Psoas muscle (tissue), 8 donors: ENCODE results near the gene NCR3LG1. TPM values are rescaled to one million over a fixed set of nuclear protein-coding genes. Genes with fewer than 3 reads are reported as not detected.

Source experiments
- ATAC-seq, 4 donors: fragments of 200-7000 bp; cut with Tn5 transposase; one replicate each; pipeline ENCODE4 v1.9.1; 2020; ENCODE audit warnings: moderate library complexity in 3 of 4, mild to moderate bottlenecking in 2 of 4
- DNase-seq, 2 donors: peaks; one replicate each; pipeline ENCODE4 v3.0.0-alpha.2; 2020
- H3K27ac ChIP-seq: fragments of 200-600 bp; one replicate; pipeline ENCODE4 v1.8.0; 2022
- H3K27me3 ChIP-seq, 3 donors: fragments of 200-600 bp in 1 of 3; one replicate each; pipeline versions ENCODE4 v1.6.1 to v1.8.0; 2013 to 2022; ENCODE audit warnings: low read length in 2 of 3, mild to moderate bottlenecking in 2 of 3, moderate library complexity in 1 of 3; ENCODE audit not compliant: insufficient read depth in 3 of 3
- H3K36me3 ChIP-seq, 2 donors: fragments of 200-600 bp in 1 of 2; one replicate each; pipeline versions ENCODE4 v1.6.1 to v1.8.0; 2013 to 2022; ENCODE audit warnings: low read depth in 1 of 2, mild to moderate bottlenecking in 1 of 2, moderate library complexity in 1 of 2; ENCODE audit not compliant: insufficient read depth in 1 of 2
- H3K4me1 ChIP-seq: fragments of 200-600 bp; one replicate; pipeline ENCODE4 v1.8.0; 2022
- H3K4me3 ChIP-seq: fragments of 200-600 bp; one replicate; pipeline ENCODE4 v1.8.0; 2022; ENCODE audit warnings: mild to moderate bottlenecking
- H3K9me3 ChIP-seq: fragments of 200-600 bp; one replicate; pipeline ENCODE4 v1.8.0; 2022
- WGBS, 3 donors: extraction: QIAGEN DNeasy Blood & Tissue Kit; methylation state at CpG; one replicate each; pipeline versions ENCODE4 v1.1.6 to v1.1.7; 2013; 5-methylcytosine and 5-hydroxymethylcytosine counted together
- intact Hi-C, 2 donors: fragments of 100-400 bp; cut with DNase I; formaldehyde crosslinking; loops; one replicate each; pipeline versions ENCODE4 v1.11.0 to v1.14.2; 2022
- polyA plus RNA-seq, 3 donors: library from polyadenylated mRNA; stranded (reverse); fragments of 200-250 nt; gene quantifications; one replicate each; pipeline ENCODE4 v1.2.3, GENCODE V29; 2013
- total RNA-seq, 4 donors: library from RNA; stranded (reverse); fragmentation: NEBNext Ultra II Directional in 2 of 4; extraction: Animal tissue kit (Norgen Biotek cat#: 25700) in 2 of 4; gene quantifications; one replicate each; pipeline versions ENCODE4 v1.2.1 to v1.2.4, GENCODE V29; 2021 to 2023
- TF ChIP-seq, protein P1 (sequence below): fragments of 200-600 bp; IDR thresholded peaks from one replicate; pipeline ENCODE4 v1.8.0; 2022; ENCODE audit warnings: antibody characterized with exemption
- donor health status: healthy with polysubstance abuse.
- donor health status: DM: no; HTN: no; CAD: no; lungs with moderate emphysema.
- donor health status: Bipolar disorder and iron deficiency.
- donor health status: healthy.
- donor health status: DM: yes; HTN: yes; CAD: no.
- donor health status: DM: no; HTN: no; CAD: no.
- donor health status: DM: no; HTN: no; CAD: no.
- donor health status: DM: yes; HTN: yes; CAD: no.

Gene NCR3LG1
- total and polyA plus RNA-seq, 7 donors = 0.01 to 0.71 (median 0.17) TPM

DNA sequence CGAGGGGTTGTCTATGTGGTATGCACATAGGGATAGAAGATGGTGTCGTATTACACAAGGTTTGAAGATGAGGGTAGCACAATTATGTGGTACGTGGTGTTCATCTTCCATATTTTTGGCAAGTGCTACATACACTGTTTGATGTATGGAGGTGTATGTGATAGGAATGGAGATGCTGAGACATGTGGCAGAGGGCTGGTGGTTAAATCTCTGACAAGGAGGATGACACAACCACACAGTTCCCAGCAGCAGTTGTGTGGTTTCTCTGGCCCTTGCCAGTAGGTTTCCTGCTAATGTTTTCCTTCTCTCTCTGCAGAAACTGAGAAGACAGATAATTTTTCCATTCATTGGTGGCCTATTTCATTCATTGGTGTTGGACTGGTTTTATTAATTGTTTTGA lies 17.0 kb downstream of the NCR3LG1 start:
- peaks cover 7% of the 10 kb centered on the region for H3K4me1 ChIP-seq
- no peak overlapping the region for H3K27ac ChIP-seq
- TF ChIP-seq, protein P1, sequence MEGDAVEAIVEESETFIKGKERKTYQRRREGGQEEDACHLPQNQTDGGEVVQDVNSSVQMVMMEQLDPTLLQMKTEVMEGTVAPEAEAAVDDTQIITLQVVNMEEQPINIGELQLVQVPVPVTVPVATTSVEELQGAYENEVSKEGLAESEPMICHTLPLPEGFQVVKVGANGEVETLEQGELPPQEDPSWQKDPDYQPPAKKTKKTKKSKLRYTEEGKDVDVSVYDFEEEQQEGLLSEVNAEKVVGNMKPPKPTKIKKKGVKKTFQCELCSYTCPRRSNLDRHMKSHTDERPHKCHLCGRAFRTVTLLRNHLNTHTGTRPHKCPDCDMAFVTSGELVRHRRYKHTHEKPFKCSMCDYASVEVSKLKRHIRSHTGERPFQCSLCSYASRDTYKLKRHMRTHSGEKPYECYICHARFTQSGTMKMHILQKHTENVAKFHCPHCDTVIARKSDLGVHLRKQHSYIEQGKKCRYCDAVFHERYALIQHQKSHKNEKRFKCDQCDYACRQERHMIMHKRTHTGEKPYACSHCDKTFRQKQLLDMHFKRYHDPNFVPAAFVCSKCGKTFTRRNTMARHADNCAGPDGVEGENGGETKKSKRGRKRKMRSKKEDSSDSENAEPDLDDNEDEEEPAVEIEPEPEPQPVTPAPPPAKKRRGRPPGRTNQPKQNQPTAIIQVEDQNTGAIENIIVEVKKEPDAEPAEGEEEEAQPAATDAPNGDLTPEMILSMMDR = no peak
- DNase-seq = no peak
- no peak overlapping the region for H3K4me3 ChIP-seq
- H3K27me3 ChIP-seq = no peaks in the 10 kb centered on the region
- no peak for ATAC-seq
- H3K36me3 ChIP-seq = peaks cover 11 to 12% of the 10 kb centered on the region in 2 donors
- WGBS, 3 donors = 86 to 94% (median 90%) methylated on average over 3 of the region's 3 CpGs
- H3K9me3 ChIP-seq = peaks cover 33% of the 10 kb centered on the region
- intact Hi-C loops = no loop called here

DNA sequence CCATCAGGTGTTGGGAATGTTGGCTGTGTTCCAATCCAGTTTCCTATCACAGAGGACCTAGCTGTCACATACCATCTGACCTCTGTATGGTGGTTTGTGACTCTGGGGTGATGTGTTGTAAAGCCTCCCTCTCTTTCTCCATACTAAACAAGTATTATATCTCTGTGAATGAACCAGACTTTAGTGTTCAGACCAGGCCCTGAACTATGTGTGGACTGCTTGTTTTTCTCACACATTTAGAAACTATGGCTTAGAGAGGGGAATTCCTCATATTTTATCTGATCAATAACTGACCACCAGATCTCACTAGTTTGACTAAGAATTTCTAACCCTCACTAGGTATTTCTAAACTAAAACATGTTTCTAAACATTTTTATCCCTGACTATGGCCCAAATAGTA lies 17.5 kb downstream of the NCR3LG1 start:
- no peak for ATAC-seq
- H3K27ac ChIP-seq = no peak overlapping the region
- H3K27me3 ChIP-seq = no peaks in the 10 kb centered on the region
- peaks cover 7% of the 10 kb centered on the region for H3K4me1 ChIP-seq
- H3K4me3 ChIP-seq = no peak overlapping the region
- H3K9me3 ChIP-seq = peaks cover 33% of the 10 kb centered on the region
- intact Hi-C loops = no loop called here
- no peak for DNase-seq
- TF ChIP-seq, protein P1 = no peak
- peaks cover 11 to 12% of the 10 kb centered on the region in 2 donors for H3K36me3 ChIP-seq

DNA sequence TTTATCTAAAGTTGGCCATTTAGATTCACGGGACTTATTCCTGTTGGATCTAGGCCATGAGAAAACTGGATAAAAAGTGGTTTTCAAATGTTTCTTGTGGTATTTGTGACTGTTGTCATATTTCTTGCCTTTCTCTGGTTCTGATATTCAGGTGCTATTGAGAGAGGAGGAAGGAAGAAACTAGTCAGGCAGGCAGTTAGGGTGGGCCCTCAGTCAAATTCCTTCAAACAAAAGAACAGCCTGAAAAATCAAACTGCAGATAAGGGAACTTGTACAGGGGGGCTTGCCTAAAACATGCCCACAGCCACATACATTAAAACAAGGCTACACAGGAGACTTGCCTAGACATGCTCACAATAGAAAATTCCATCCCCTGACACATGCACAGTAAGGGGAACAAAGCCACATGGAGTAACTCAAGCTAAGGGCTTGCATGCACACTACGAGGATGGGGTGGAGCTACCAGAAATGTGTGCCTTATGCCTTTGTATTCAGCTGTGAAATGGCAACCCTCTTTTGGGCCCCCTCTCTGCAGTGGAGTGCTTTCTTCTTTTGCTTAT lies 18.2 kb downstream of the NCR3LG1 start:
- Histone ChIP-seq H3K9me3 (peaks cover 33% of the 10 kb centered on the region), H3K27ac (no peak overlapping the region), H3K36me3 (peaks cover 11 to 12% of the 10 kb centered on the region in 2 donors), H3K27me3 (no peaks in the 10 kb centered on the region), H3K4me3 (no peak overlapping the region), H3K4me1 (peaks cover 11% of the 10 kb centered on the region)
- DNase-seq (no peak), ATAC-seq (no peak)
- WGBS, 3 donors = 85 to 93% (median 91%) methylated on average over 2 of the region's 2 CpGs
- intact Hi-C loops = no loop called here
- TF ChIP-seq, protein P1 = no peak

DNA sequence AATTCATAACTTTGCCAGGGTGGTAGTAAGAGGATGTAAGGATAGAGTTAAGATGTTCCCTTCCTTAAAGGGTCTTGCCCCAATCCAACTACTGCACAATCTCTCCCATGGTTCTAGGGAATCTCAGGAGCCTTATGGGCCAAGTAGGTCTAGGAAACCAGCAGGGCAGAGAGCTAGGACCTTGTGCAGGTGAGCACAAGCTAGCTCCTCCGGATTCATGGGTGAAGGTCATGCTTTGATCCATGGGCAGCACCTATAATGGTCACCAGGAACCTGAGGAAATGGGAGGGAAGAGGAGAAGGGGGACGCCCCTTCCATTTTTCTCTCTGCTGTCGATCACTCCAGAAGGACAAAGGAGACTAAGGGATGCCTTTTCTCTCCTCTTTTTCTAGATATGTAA lies 20.0 kb downstream of the NCR3LG1 start:
- TF ChIP-seq, protein P1 = no peak
- peaks cover 20% of the 10 kb centered on the region for H3K4me1 ChIP-seq
- no peak for ATAC-seq
- peaks cover 11 to 12% of the 10 kb centered on the region in 2 donors for H3K36me3 ChIP-seq
- intact Hi-C loops = no loop called here
- H3K4me3 ChIP-seq = no peak overlapping the region
- H3K9me3 ChIP-seq = peaks cover 33% of the 10 kb centered on the region
- no peak overlapping the region for H3K27ac ChIP-seq
- H3K27me3 ChIP-seq = no peaks in the 10 kb centered on the region
- DNase-seq = no peak
- 47 to 68% (median 54%) methylated on average over 3 of the region's 3 CpGs for WGBS, 3 donors

DNA sequence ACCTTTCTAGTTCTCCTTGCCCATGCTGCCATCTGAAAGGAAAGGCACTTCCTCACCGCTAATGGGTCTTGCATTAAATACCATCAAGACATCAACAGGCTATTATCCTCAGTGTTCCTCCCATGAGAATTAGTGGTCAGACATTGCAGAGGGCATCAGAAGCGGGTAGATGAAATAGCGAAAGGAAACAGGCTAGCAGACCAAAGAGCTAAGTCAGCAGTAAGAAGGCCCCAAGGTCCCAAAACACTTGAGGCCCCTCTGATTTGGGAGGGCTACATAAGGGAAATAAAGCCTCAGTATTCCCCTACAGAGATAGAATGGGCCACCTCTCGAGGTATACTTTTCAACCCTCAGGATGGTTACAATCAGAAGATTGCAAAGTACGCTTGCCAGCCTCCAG lies 23.9 kb downstream of the NCR3LG1 start:
- Histone ChIP-seq H3K4me1 (peaks cover 19% of the 10 kb centered on the region), H3K9me3 (peaks cover 23% of the 10 kb centered on the region)
- no peak for ATAC-seq

More for the DNA sequence above, 23.9 kb downstream of the NCR3LG1 start:
- Histone ChIP-seq H3K36me3 (peaks cover 4 to 5% of the 10 kb centered on the region in 2 donors), H3K27ac (no peak overlapping the region), H3K27me3 (no peaks in the 10 kb centered on the region), H3K4me3 (no peak overlapping the region)
- TF ChIP-seq, protein P1 = no peak
- 85 to 97% (median 89%) methylated on average over 5 of the region's 5 CpGs for WGBS, 3 donors
- DNase-seq = no peak
- intact Hi-C loops = no loop called here
